Loucy (cell line): ENCODE measurements around the gene ADD2.
A peak's percentile ranks its signal among the peaks of the same experiment; 100 is the strongest.

ENCODE experiments used
- H2AFZ ChIP-seq: fragments of 200-600 bp; sonication (generic); 2 replicates; pipeline ENCODE4 v1.6.0; 2016; ENCODE audit warnings: antibody characterized with exemption, mild to moderate bottlenecking, low read length, moderate library complexity
- H3F3A ChIP-seq: fragments of 200-600 bp; 2 replicates; pipeline ENCODE4 v1.6.0; 2016; ENCODE audit warnings: antibody characterized with exemption, low read depth, mild to moderate bottlenecking
- H3K27me3 ChIP-seq: fragments of 200-600 bp; sonication (generic); 2 replicates; pipeline ENCODE4 v1.6.1; 2014; ENCODE audit warnings: low read length, mild to moderate bottlenecking; ENCODE audit not compliant: insufficient read depth, poor library complexity, severe bottlenecking
- H3K36me3 ChIP-seq: fragments of 200-600 bp; sonication (generic); 2 replicates; pipeline ENCODE4 v1.6.1; 2016; ENCODE audit warnings: low read length; ENCODE audit not compliant: insufficient read depth
- H3K4me1 ChIP-seq: fragments of 200-600 bp; sonication (generic); 2 replicates; pipeline ENCODE4 v1.5.1; 2014; ENCODE audit warnings: low read length, mild to moderate bottlenecking; ENCODE audit not compliant: insufficient read depth, poor library complexity, severe bottlenecking
- H3K4me2 ChIP-seq: fragments of 200-600 bp; sonication (generic); 2 replicates; pipeline ENCODE4 v1.6.0; 2014; ENCODE audit warnings: antibody characterized with exemption, low read length, low read depth, mild to moderate bottlenecking; ENCODE audit not compliant: poor library complexity, severe bottlenecking
- H3K4me3 ChIP-seq: fragments of 200-600 bp; sonication (generic); 2 replicates; pipeline ENCODE4 v1.5.1; 2014; ENCODE audit warnings: low read length, mild to moderate bottlenecking, mixed read lengths; ENCODE audit not compliant: poor library complexity, severe bottlenecking
- H3K79me2 ChIP-seq: fragments of 200-600 bp; sonication (generic); 2 replicates; pipeline ENCODE4 v1.6.1; 2014; ENCODE audit warnings: low read length; ENCODE audit not compliant: insufficient read depth
- H3K9ac ChIP-seq: fragments of 200-600 bp; sonication (generic); 2 replicates; pipeline ENCODE4 v1.6.0; 2014; ENCODE audit warnings: mild to moderate bottlenecking, low read depth, low read length, moderate library complexity; ENCODE audit not compliant: poor library complexity, severe bottlenecking
- H3K9me2 ChIP-seq: fragments of 200-600 bp; sonication (generic); replicated peaks from 2 replicates; pipeline ENCODE4 v1.6.1; 2016; ENCODE audit warnings: low read depth, low read length, mixed read lengths
- H3K9me3 ChIP-seq: fragments of 200-600 bp; sonication (generic); 2 replicates; pipeline ENCODE4 v1.6.1; 2014; ENCODE audit warnings: mild to moderate bottlenecking, antibody characterized with exemption, low read length, low read depth; ENCODE audit not compliant: insufficient read depth
- H4K20me1 ChIP-seq: fragments of 200-600 bp; sonication (generic); 2 replicates; pipeline ENCODE4 v1.6.0; 2014; ENCODE audit warnings: antibody characterized with exemption, low read length, mild to moderate bottlenecking; ENCODE audit not compliant: insufficient read depth, poor library complexity, severe bottlenecking
- CTCF ChIP-seq: fragments of 200-600 bp; sonication (generic); conservative IDR thresholded peaks from 2 replicates; pipeline ENCODE4 v1.5.1; 2014; ENCODE audit warnings: mild to moderate bottlenecking, antibody characterized with exemption, low read length
- EZH2phosphoT487 ChIP-seq: fragments of 200-600 bp; IDR thresholded peaks from 2 replicates; pipeline ENCODE4 v1.6.1; 2018; ENCODE audit warnings: antibody characterized with exemption, mild to moderate bottlenecking, moderate library complexity, borderline replicate concordance

Gene ADD2

GRCh38 chr2:70633508-70633907, 134.5 kb downstream of the ADD2 start:
- no peaks in the 10 kb centered on the region for H3F3A ChIP-seq
- no peaks in the 10 kb centered on the region for H3K9me2 ChIP-seq
- H3K27me3 ChIP-seq, result no peaks in the 10 kb centered on the region
- TF ChIP-seq CTCF, result no peak
- no peak for TF ChIP-seq EZH2phosphoT487
- no peaks in the 10 kb centered on the region for H3K79me2 ChIP-seq
- H3K4me1 ChIP-seq, result no peaks in the 10 kb centered on the region
- no peaks in the 10 kb centered on the region for H4K20me1 ChIP-seq
- 0 out of 2 replicates have a peak, but pooled peaks cover 3% of the 10 kb centered on the region for H3K9me3 ChIP-seq
- H3K36me3 ChIP-seq, result no peaks in the 10 kb centered on the region
- no peak overlapping the region for H3K4me3 ChIP-seq
- H2AFZ ChIP-seq, result no peak overlapping the region
- H3K9ac ChIP-seq, result no peak overlapping the region
- no peak overlapping the region for H3K4me2 ChIP-seq

GRCh38 chr2:70632966-70633365, 135.0 kb downstream of the ADD2 start:
- Histone ChIP-seq H3K4me3 (no peak overlapping the region), H3K79me2 (no peaks in the 10 kb centered on the region), H3K36me3 (no peaks in the 10 kb centered on the region), H3K27me3 (no peaks in the 10 kb centered on the region), H3F3A (no peaks in the 10 kb centered on the region), H3K9ac (no peak overlapping the region), H3K4me1 (no peaks in the 10 kb centered on the region), H3K9me2 (no peaks in the 10 kb centered on the region), H4K20me1 (no peaks in the 10 kb centered on the region), H3K9me3 (0 out of 2 replicates have a peak, but pooled peaks cover 3% of the 10 kb centered on the region), H2AFZ (0 out of 2 replicates have a peak overlapping the region, but pooled peaks have one; percentile 13), H3K4me2 (no peak overlapping the region)
- no peak for TF ChIP-seq EZH2phosphoT487
- no peak for TF ChIP-seq CTCF

GRCh38 chr2:70632388-70632787, 135.6 kb downstream of the ADD2 start:
- H3K4me2 ChIP-seq, result no peak overlapping the region
- TF ChIP-seq EZH2phosphoT487, result no peak
- TF ChIP-seq CTCF, result no peak
- H3K9ac ChIP-seq, result no peak overlapping the region
- H3K9me3 ChIP-seq, result 0 out of 2 replicates have a peak, but pooled peaks cover 3% of the 10 kb centered on the region
- no peaks in the 10 kb centered on the region for H3K27me3 ChIP-seq
- peak overlapping the region; percentile 13; the same call in 1 of the 2 replicates for H2AFZ ChIP-seq
- H3K79me2 ChIP-seq, result no peaks in the 10 kb centered on the region
- no peak overlapping the region for H3K4me3 ChIP-seq
- no peaks in the 10 kb centered on the region for H4K20me1 ChIP-seq
- H3K4me1 ChIP-seq, result no peaks in the 10 kb centered on the region
- H3K9me2 ChIP-seq, result no peaks in the 10 kb centered on the region
- no peaks in the 10 kb centered on the region for H3K36me3 ChIP-seq
- no peaks in the 10 kb centered on the region for H3F3A ChIP-seq
